Activated T-helper 9 cell treated with anti-CD3 and anti-CD28 coated beads, Interleukin-2, amount 50 U/mL, for 16 hours (primary cell): Measurements from ENCODE around the gene CSTF1.

ENCODE experiments used
- DNase-seq: peaks from one replicate; pipeline ENCODE4 v3.0.0-alpha.2; 2020; ENCODE audit warnings: low read depth

Gene CSTF1

GRCh38 chr20:56392132-56392880 lies at the start of gene CSTF1, which contains the start of gene AURKA:
Gene CSTF1, plus strand, starts transcription at chr20:56392645. Its CDS starts 2,908 bp downstream, at chr20:56395553.
Gene AURKA, minus strand, starts transcription at chr20:56392215. Its CDS starts 4,018 bp downstream, at chr20:56388197.
- DNase-seq, result peak; percentile 99

GRCh38 chr20:56342783-56343182 lies 49.7 kb upstream of the CSTF1 start:
- no peak for DNase-seq

- DNase-seq, result peak; percentile 5
Measured at GRCh38 chr20:56343861-56344381, 48.5 kb upstream of the CSTF1 start.

GRCh38 chr20:56345911-56346310 lies 46.5 kb upstream of the CSTF1 start:
- DNase-seq, result no peak

GRCh38 chr20:56347628-56348304 lies 44.7 kb upstream of the CSTF1 start:
- no peak for DNase-seq

- DNase-seq, result no peak
Measured at GRCh38 chr20:56348305-56348693, 44.1 kb upstream of the CSTF1 start.

- DNase-seq, result no peak
Measured at GRCh38 chr20:56348746-56349145, 43.7 kb upstream of the CSTF1 start.

GRCh38 chr20:56350842-56351241 lies 41.6 kb upstream of the CSTF1 start:
- DNase-seq, result no peak

- no peak for DNase-seq
Measured at GRCh38 chr20:56352345-56353055, 39.9 kb upstream of the CSTF1 start.

- no peak for DNase-seq
Measured at GRCh38 chr20:56353356-56353755, 39.1 kb upstream of the CSTF1 start.

- no peak for DNase-seq
Measured at GRCh38 chr20:56358070-56358469, 34.4 kb upstream of the CSTF1 start.

GRCh38 chr20:56358600-56359211 lies 33.7 kb upstream of the CSTF1 start, which contains the start of gene FAM210B:
Gene FAM210B, plus strand, starts transcription at chr20:56358974. Its CDS starts 32 bp downstream, at chr20:56359006.
- DNase-seq, result peak; percentile 77

- no peak for DNase-seq
Measured at GRCh38 chr20:56359212-56360132, 33.0 kb upstream of the CSTF1 start.

GRCh38 chr20:56360133-56360907 lies 32.1 kb upstream of the CSTF1 start:
- no peak for DNase-seq

- no peak for DNase-seq
Measured at GRCh38 chr20:56360908-56361205, 31.6 kb upstream of the CSTF1 start.

- DNase-seq, result no peak
Measured at GRCh38 chr20:56361900-56362299, 30.5 kb upstream of the CSTF1 start.

GRCh38 chr20:56362833-56363413 lies 29.5 kb upstream of the CSTF1 start:
- DNase-seq, result no peak

- DNase-seq, result no peak
Measured at GRCh38 chr20:56363491-56363890, 29.0 kb upstream of the CSTF1 start.

GRCh38 chr20:56368351-56369134 lies 23.9 kb upstream of the CSTF1 start:
- DNase-seq, result no peak
